GM21515 (cell line): ENCODE data around the gene MTFP1.
"Not testable (repeated sequence)": the region's sequence is repeated elsewhere in the genome, so short reads cannot be mapped to it uniquely, and the experiment has no call there.

ENCODE experiments used
- ATAC-seq: cut with Tn5 transposase; IDR thresholded peaks from one replicate; pipeline ENCODE4 v1.9.1; 2021; ENCODE audit not compliant: unreplicated experiment

MTFP1 gene

GRCh38 chr22:30452861-30453260, 27.3 kb downstream of the MTFP1 start:
- ATAC-seq, result no peak

- no peak for ATAC-seq
Observed at GRCh38 chr22:30453731-30454510, 28.4 kb downstream of the MTFP1 start.

GRCh38 chr22:30455075-30455840, 29.7 kb downstream of the MTFP1 start:
- ATAC-seq, result no peak

- no peak for ATAC-seq
Observed at GRCh38 chr22:30457981-30458380, 32.4 kb downstream of the MTFP1 start.

- ATAC-seq, result no peak
Observed at GRCh38 chr22:30459181-30460052, 33.8 kb downstream of the MTFP1 start.

GRCh38 chr22:30460147-30460546, 34.6 kb downstream of the MTFP1 start:
- ATAC-seq, result no peak

GRCh38 chr22:30460555-30460954, 35.0 kb downstream of the MTFP1 start:
- ATAC-seq, result not testable (repeated sequence)

- ATAC-seq, result no peak
Observed at GRCh38 chr22:30469165-30469564, 43.6 kb downstream of the MTFP1 start.

- no peak for ATAC-seq
Observed at GRCh38 chr22:30470655-30471054, 45.1 kb downstream of the MTFP1 start.

- no peak for ATAC-seq
Observed at GRCh38 chr22:30471616-30472318, 46.2 kb downstream of the MTFP1 start, which contains the start of gene SEC14L3. SEC14L3 (minus strand) TSS chr22:30472017; CDS start chr22:30471958, 59 bp downstream.

- no peak for ATAC-seq
Observed at GRCh38 chr22:30472994-30473720, 47.6 kb downstream of the MTFP1 start.

GRCh38 chr22:30474121-30474520, 48.6 kb downstream of the MTFP1 start:
- no peak for ATAC-seq

GRCh38 chr22:30474683-30475424, 49.3 kb downstream of the MTFP1 start:
- no peak for ATAC-seq
